HL-60/S4 (cell line): Measurements from ENCODE around the gene FOSB.

Source experiments
- in situ Hi-C: fragments of 300-500 bp; cut with MboI; formaldehyde crosslinking; loops from 2 replicates; pipeline ENCODE4 v1.14.3; 2022; ENCODE audit warnings: low sequenced_read_pairs

Gene FOSB

GRCh38 chr19:45477713-45478453 is 10.1 kb downstream of the FOSB start:
- in situ Hi-C loops: loop anchor here (5.0 kb wide), 1 partner anchor 36 kb away; no protein-coding TSS in a partner anchor

GRCh38 chr19:45478454-45479238 is 10.8 kb downstream of the FOSB start:
- in situ Hi-C loops: loop anchor here (5.0 kb wide), 1 partner anchor 36 kb away; no protein-coding TSS in a partner anchor

- in situ Hi-C loops: no loop called here
Observed at GRCh38 chr19:45483033-45483432, 15.2 kb downstream of the FOSB start.

- in situ Hi-C loops: no loop called here
Observed at GRCh38 chr19:45484273-45484945, 16.6 kb downstream of the FOSB start.

GRCh38 chr19:45485305-45486077 is 17.7 kb downstream of the FOSB start:
- in situ Hi-C loops: no loop called here

GRCh38 chr19:45488708-45489107 is 20.9 kb downstream of the FOSB start:
- in situ Hi-C loops: no loop called here

- in situ Hi-C loops: no loop called here
Observed at GRCh38 chr19:45489216-45489855, 21.5 kb downstream of the FOSB start.

GRCh38 chr19:45492137-45492626 is 24.4 kb downstream of the FOSB start:
- in situ Hi-C loops: loop anchor here (5.0 kb wide), 1 partner anchor 70 kb away; no protein-coding TSS in a partner anchor

GRCh38 chr19:45492627-45493470 is 25.1 kb downstream of the FOSB start:
- in situ Hi-C loops: loop anchor here (5.0 kb wide), 1 partner anchor 69 kb away; no protein-coding TSS in a partner anchor

- in situ Hi-C loops: loop anchor here (5.0 kb wide), 1 partner anchor 68 kb away; no protein-coding TSS in a partner anchor
Observed at GRCh38 chr19:45494261-45494916, 26.6 kb downstream of the FOSB start.

- in situ Hi-C loops: no loop called here
Observed at GRCh38 chr19:45495178-45495577, 27.4 kb downstream of the FOSB start.

GRCh38 chr19:45496349-45496953 is 28.7 kb downstream of the FOSB start:
- in situ Hi-C loops: no loop called here

- in situ Hi-C loops: no loop called here
Observed at GRCh38 chr19:45497791-45498190, 30.0 kb downstream of the FOSB start.

GRCh38 chr19:45498411-45499195 is 30.8 kb downstream of the FOSB start, which contains the start of gene PPM1N:
Gene PPM1N, plus strand, starts transcription at chr19:45498443. Its CDS starts 30 bp downstream, at chr19:45498473.
- in situ Hi-C loops: no loop called here

- in situ Hi-C loops: no loop called here
Observed at GRCh38 chr19:45499196-45500180, 31.7 kb downstream of the FOSB start.
